MG63 (cell line): ENCODE measurements around the gene FIZ1. TPM values are rescaled to one million over a fixed set of nuclear protein-coding genes. Genes with fewer than 3 reads are reported as not detected.
A peak's percentile ranks its signal among the peaks of the same experiment; 100 is the strongest.

ENCODE experiments used
- DNase-seq: peaks from one replicate; pipeline ENCODE4 v3.0.0-alpha.2; 2020
- H3K27me3 ChIP-seq: fragments of 250-450 bp; sonication (Bioruptor Pico); 2 replicates; pipeline ENCODE4 v1.5.1; 2020; ENCODE audit warnings: mild to moderate bottlenecking, moderate library complexity
- H3K36me3 ChIP-seq: fragments of 250-450 bp; sonication (Bioruptor Pico); 2 replicates; pipeline ENCODE4 v1.5.1; 2020; ENCODE audit warnings: mild to moderate bottlenecking, moderate library complexity
- H3K4me3 ChIP-seq: fragments of 250-450 bp; sonication (Bioruptor Pico); 2 replicates; pipeline ENCODE4 v1.5.1; 2020; ENCODE audit warnings: mild to moderate bottlenecking, moderate library complexity
- H3K9me3 ChIP-seq: fragments of 250-450 bp; sonication (Bioruptor Pico); 2 replicates; pipeline ENCODE4 v1.5.1; 2020; ENCODE audit warnings: mild to moderate bottlenecking, moderate library complexity
- total RNA-seq: library from RNA; depleted of rRNA; stranded (reverse); fragments of >200 nt; shearing (Covaris generic); gene quantifications from 2 replicates; pipeline ENCODE4 v1.2.3, GENCODE V29; 2014; ENCODE audit warnings: low replicate concordance; rRNA removed

The FIZ1 gene
- total RNA-seq, result 2.9 and 4.0 TPM in 2 replicates

- H3K4me3 ChIP-seq, result peak within 1 kb of the TSS; percentile 84
- no peaks in the 10 kb centered on the region for H3K9me3 ChIP-seq
- H3K36me3 ChIP-seq, result peaks cover 36% of the 10 kb centered on the region
- peak; percentile 98 for DNase-seq
- H3K27me3 ChIP-seq, result no peaks in the 10 kb centered on the region
Observed at GRCh38 chr19:55599468-55599841, at the start of gene FIZ1. Gene FIZ1, minus strand, starts transcription at chr19:55599517. Its CDS starts 1,652 bp downstream, at chr19:55597865.

DNA sequence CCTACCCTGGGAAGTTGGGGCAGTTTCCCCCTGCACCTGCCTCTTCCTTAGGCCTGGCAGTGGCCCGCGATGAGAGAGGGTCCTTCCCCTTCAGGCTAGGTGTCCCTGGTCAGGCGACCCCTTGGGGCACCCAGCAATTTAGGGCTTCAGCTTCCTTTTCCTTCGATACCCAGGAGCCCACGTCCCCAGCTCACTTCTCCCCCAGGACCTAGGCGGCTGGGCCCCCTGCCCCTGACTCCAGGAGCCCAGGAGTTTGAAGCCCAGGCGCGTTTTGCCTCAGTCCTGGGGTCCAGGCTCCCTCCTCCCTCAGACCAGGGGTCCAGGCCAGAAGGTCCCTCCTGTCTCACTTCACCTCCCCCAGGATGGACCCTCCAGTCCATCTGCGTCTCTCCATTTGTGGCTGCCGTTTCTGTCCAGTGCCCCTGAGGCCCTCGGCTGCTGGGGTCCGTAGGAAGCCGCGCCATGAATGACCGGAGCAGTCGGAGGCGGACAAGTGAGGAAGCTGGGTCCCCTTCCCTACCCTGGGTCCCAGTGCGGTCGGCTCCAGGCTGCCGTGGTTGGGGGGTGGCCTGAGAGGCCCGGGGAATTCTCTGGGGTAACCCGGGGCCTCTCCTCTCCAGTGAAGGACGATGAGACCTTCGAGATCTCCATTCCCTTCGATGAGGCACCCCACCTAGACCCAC is 49.4 kb upstream of the FIZ1 start:
- no peaks in the 10 kb centered on the region for H3K27me3 ChIP-seq
- H3K4me3 ChIP-seq, result peak overlapping the region; percentile 83
- no peak for DNase-seq
- H3K36me3 ChIP-seq, result peaks cover 40% of the 10 kb centered on the region
- H3K9me3 ChIP-seq, result no peaks in the 10 kb centered on the region

DNA sequence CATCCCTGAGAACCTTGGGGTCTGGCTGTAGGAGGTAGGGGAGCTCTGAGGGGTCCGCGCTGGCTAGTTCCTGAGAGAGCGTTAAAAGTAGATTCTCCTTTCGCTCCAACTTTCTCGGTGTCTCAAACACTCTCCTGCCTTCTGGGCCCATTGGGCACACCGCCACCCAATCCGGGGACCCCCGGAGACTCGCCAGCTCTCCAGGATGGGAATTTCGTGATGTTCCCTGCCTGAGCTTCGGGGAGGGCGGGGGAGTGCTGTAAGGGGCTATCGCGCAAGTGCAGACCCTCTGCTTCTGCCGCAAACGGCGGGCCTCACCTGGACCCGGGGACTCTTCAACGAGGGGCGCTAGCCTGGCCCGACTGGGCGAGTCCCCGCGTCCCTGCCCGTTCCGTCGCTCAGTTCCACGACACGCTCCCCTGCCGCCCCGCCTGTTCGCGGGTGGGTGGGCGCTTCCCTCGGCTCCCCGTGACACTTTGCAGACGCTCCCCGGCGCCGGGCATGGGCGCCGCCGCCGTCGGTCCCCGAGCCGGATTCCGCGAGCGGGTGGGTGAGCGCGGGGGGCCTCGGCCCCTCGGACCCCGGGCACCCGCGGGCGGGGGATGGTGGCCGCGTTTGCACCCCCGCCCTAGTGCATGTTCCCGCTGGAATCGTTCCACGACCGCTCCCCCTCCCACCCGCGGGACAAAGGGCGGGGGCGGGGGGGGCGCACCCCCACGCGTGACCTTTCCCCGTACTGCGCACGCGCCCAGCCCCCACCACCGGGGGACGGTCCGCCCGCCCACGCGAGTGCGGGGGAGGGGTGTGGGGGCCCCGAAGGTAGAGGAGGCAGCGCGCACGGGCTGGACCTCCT is 48.6 kb upstream of the FIZ1 start, which contains the start of gene CCDC106:
CCDC106 (plus strand) TSS at position 481 of the 853 bp plus-strand sequence. CDS start 835 bp downstream, outside the sequence.
- Histone ChIP-seq H3K27me3 (no peaks in the 10 kb centered on the region), H3K4me3 (peak within 1 kb of the TSS; percentile 83), H3K9me3 (no peaks in the 10 kb centered on the region), H3K36me3 (peaks cover 40% of the 10 kb centered on the region)
- DNase-seq, result peak; percentile 74

DNA sequence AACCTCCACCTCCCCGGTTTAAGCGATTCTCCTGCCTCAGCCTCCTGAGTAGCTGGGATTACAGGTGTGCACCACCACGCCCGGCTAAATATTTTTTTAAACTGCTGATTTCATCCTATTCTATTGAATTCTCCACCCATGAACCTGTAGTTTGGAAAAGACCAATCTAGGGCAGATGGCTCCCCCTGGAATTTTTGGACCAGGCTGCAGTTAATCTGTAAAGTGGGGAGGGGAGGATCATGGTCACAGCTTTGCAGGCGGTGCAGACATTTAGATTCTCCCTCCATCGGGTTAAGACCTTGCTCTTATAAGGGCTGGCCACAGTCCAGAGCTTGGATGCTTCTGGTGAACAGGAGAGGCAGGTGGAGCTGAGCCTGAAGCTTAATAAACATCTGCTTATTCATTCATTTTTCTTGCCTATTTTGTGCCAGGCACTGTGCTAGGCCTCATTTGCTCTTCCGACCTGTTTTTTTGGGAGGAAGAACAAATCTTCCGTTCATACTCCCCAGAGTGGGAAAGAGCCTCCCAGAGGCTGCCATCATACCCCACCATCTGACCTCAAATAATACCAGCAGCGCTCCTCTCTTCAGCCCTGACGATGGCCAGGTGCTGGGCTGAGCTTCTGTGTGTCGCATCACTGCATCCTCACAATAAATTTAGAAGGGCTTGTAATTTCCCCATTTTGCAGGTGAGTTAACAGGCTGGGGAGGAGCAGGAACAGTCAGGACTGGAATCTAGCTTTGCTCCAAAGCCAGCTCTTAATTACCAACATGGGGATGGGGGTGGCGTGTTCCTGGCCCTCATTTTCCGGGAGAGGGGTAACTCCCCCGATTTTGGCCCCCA is 47.8 kb upstream of the FIZ1 start:
- Histone ChIP-seq H3K4me3 (peak overlapping the region; percentile 83), H3K36me3 (peaks cover 40% of the 10 kb centered on the region), H3K27me3 (no peaks in the 10 kb centered on the region), H3K9me3 (no peaks in the 10 kb centered on the region)
- no peak for DNase-seq

GRCh38 chr19:55645512-55645881 is 46.2 kb upstream of the FIZ1 start:
- Histone ChIP-seq H3K36me3 (peaks cover 40% of the 10 kb centered on the region), H3K27me3 (no peaks in the 10 kb centered on the region), H3K9me3 (no peaks in the 10 kb centered on the region), H3K4me3 (peak overlapping the region; percentile 75; the same call in 1 of the 2 replicates)
- DNase-seq, result no peak

DNA sequence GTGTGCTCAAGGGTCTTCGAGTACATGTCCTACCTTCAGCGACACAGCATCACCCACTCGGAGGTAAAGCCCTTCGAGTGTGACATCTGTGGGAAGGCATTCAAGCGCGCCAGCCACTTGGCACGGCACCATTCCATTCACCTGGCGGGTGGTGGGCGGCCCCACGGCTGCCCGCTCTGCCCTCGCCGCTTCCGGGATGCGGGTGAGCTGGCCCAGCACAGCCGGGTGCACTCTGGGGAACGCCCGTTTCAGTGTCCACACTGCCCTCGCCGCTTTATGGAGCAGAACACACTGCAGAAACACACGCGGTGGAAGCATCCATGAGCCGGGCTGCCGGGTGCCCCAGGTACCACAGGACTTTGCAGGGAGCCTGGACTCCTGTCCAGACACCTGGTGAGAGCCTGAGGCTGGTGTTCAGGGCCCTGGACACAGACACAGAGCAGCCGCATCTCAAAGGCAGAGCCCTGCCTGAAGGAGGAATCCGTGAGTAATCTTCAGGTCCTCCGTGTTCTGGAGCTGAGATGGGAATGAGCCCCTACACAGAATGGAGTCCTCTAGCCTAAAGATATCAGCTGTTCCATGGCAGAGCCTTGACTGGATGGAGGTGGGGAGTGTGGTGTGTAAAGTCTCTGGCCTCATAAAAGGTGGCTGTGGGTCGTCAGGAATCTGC is 45.7 kb upstream of the FIZ1 start:
- no peak for DNase-seq
- Histone ChIP-seq H3K4me3 (peak overlapping the region; percentile 75), H3K27me3 (no peaks in the 10 kb centered on the region), H3K36me3 (peaks cover 40% of the 10 kb centered on the region), H3K9me3 (no peaks in the 10 kb centered on the region)

- no peaks in the 10 kb centered on the region for H3K9me3 ChIP-seq
- H3K27me3 ChIP-seq, result no peaks in the 10 kb centered on the region
- H3K4me3 ChIP-seq, result peak overlapping the region; percentile 75
- peaks cover 41% of the 10 kb centered on the region for H3K36me3 ChIP-seq
- DNase-seq, result no peak
Observed at GRCh38 chr19:55644191-55644833, 45.0 kb upstream of the FIZ1 start.

DNA sequence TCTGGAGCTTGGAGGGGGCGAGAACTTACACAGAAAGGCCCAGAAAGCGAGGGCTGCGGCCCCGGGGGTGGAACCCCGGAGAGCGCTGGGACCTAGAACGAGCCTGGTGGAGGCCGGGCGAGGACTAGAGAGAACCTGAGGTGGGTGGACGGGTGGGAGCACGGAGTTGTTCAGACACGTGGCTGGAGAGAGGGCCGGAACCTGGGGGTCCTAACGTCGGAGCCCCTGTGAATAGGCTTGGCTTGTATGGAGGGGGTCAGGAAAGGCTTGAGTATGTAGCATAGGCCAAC is 44.5 kb upstream of the FIZ1 start:
- peak overlapping the region; percentile 75 for H3K4me3 ChIP-seq
- H3K36me3 ChIP-seq, result peaks cover 45% of the 10 kb centered on the region
- no peaks in the 10 kb centered on the region for H3K27me3 ChIP-seq
- no peaks in the 10 kb centered on the region for H3K9me3 ChIP-seq
- no peak for DNase-seq

DNA sequence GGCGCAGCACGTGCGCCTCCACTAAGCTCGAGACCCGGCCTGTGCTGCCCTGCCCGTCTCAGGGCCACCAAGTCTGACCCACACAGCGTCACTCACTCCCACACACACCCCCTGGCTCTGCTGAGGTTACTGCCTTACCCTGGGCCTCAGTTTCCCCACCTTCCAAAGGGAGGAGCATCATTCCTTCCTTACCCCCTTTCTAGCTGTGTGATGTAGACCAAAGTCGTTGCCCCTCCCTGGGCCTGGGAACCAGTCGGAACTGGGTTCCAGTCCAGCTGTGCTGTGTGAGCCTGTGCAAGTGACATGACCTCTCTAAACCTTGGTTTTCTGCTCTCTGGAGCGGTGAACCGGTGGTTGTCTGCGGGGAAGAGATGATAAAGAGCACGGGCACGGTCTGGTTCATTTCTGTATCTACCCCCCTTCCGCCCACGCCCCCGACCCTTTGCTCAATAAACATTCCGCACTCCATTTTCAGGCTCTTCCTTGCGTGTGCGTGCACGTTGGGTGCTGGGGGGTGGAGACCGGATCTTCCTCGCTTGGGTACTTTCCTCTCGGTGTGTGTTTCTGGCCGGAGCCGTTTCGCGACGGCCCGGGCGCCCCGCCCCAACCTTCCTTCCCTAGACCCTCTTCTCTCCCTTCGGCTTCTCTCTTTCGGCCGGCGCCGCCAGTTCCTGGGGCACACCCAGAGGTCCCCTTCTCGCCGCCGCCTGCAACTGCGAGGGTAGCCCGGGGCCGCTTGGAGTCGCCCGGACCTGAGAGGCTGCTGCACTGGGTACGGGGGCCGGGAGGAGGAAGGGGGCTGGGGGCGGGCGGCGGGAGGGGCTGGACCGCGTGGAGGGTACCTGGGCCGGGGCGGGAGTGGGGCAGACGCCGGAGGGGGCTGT is 43.9 kb upstream of the FIZ1 start, which contains the start of gene ZNF581:
ZNF581 (plus strand) TSS at position 647 of the 884 bp plus-strand sequence. CDS start 923 bp downstream, outside the sequence.
- H3K36me3 ChIP-seq, result peaks cover 49% of the 10 kb centered on the region
- no peaks in the 10 kb centered on the region for H3K9me3 ChIP-seq
- peak; percentile 85 for DNase-seq
- H3K4me3 ChIP-seq, result peak within 1 kb of the TSS; percentile 75
- no peaks in the 10 kb centered on the region for H3K27me3 ChIP-seq

- DNase-seq, result peak; percentile 35
- no peaks in the 10 kb centered on the region for H3K9me3 ChIP-seq
- H3K4me3 ChIP-seq, result peak overlapping the region; percentile 75
- H3K27me3 ChIP-seq, result no peaks in the 10 kb centered on the region
- peaks cover 52% of the 10 kb centered on the region for H3K36me3 ChIP-seq
Observed at GRCh38 chr19:55642153-55643002, 43.1 kb upstream of the FIZ1 start.

DNA sequence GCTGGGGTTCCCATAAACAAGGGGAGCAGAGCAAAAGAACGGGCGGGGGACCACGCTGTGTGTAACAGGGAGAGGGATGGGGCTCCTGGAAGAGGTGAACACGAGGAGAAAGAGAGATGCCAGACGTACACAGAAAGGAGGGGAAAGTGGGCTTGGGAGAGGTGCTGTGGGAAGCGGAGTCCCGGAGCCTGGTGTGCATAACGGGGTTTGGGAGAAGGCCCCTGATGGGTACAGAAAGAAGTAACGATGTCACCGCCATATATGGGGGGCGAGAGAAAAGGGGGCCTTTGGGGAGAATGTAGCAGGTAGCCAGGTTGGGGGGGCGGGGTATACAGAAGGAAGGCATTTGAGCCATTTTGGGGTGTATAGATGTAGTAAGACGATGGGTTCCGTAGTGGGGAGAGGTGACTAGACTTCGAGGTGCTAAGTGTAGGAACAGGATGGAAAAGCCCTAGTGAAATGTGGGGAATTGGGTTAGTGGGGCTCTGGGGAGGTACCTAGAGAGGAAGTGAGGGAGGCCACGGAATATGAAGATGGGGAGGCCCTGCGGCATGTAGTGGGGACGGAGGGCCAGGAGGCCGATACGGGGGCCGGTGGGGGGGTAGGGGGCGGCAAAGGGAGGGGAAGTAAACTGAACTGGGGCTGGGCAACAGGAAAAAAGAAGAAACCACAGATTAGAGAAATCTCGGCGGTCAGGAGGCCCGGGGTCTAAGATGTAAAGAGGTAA is 42.3 kb upstream of the FIZ1 start:
- Histone ChIP-seq H3K9me3 (no peaks in the 10 kb centered on the region), H3K36me3 (peaks cover 50% of the 10 kb centered on the region), H3K27me3 (no peaks in the 10 kb centered on the region), H3K4me3 (peak overlapping the region; percentile 75)
- no peak for DNase-seq

- peak within 1 kb of the TSS; percentile 75 for H3K4me3 ChIP-seq
- no peaks in the 10 kb centered on the region for H3K9me3 ChIP-seq
- H3K36me3 ChIP-seq, result peaks cover 50% of the 10 kb centered on the region
- no peaks in the 10 kb centered on the region for H3K27me3 ChIP-seq
- DNase-seq, result peak; percentile 88
Observed at GRCh38 chr19:55640577-55641425, 41.5 kb upstream of the FIZ1 start, which contains the start of gene ZNF580. Gene ZNF580, plus strand, starts transcription at chr19:55641002. Its CDS starts 1,507 bp downstream, at chr19:55642509.

DNA sequence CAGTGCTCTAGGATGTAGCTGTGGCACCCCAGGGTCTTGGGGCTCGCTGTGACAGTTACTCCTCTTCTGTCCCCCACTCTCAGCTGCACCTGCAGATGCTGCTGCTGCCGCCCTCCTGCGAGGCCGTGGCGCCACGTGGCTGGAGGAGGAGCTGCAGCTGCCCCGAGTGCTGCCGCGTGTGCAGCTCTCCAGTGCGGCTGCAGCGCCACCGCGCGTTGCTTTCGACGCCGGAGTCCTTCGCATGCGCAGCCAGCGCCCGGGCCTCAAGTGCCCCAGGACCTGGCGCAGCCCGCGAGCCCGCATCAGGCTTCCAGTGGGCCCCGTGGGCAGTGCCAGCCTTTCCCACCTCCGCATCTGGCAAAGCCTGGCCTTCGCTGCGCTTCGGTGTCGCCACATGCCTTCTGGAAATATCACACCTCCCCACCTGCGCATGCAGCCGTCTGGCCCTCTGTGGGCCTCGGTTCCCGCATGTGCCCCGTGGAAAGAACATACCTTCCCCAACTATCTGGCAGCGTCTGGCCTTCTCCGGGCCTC is 40.8 kb upstream of the FIZ1 start:
- Histone ChIP-seq H3K36me3 (peaks cover 46% of the 10 kb centered on the region), H3K27me3 (no peaks in the 10 kb centered on the region), H3K9me3 (no peaks in the 10 kb centered on the region), H3K4me3 (peak overlapping the region; percentile 75)
- peak; percentile 70 for DNase-seq
